HCT116 (cell line): ENCODE data around the gene SLC1A3. TPM values are rescaled to one million over a fixed set of nuclear protein-coding genes. Genes with fewer than 3 reads are reported as not detected.

Experiments used
- ATAC-seq: fragments of 200-7000 bp; cut with Tn5 transposase; 2 replicates; pipeline ENCODE4 v1.9.1; 2020; ENCODE audit warnings: mild to moderate bottlenecking, moderate library complexity
- BruUV-seq: library from RNA; stranded (reverse); fragments of 400-500 nt; replicated peaks from 2 replicates; lab custom pipeline; 2021; lab: Mats Ljungman, UMichigan
- CTCF ChIA-PET: fragments of 300-600 bp; sonication (Branson Sonifier 250); formaldehyde crosslinking; loops from one replicate; lab custom pipeline; 2021; ENCODE audit warnings: antibody characterized with exemption; lab: Charles Lee
- POLR2A ChIA-PET: fragments of 300-600, 350-600 bp; sonication (Branson Sonifier 250); formaldehyde crosslinking; loops from one replicate; lab custom pipeline; 2021; ENCODE audit warnings: antibody characterized with exemption; lab: Charles Lee
- RAD21 ChIA-PET, 2 experiments: fragments of 300-600 bp; sonication (Branson Sonifier 250); formaldehyde crosslinking; loops; one replicate each; lab custom pipeline; 2023; ENCODE audit warnings: low total read pairs in 2 of 2; ENCODE audit not compliant: uncharacterized antibody in 2 of 2, unreplicated experiment in 2 of 2, low non-redundant PET in 1 of 2; lab: Charles Lee
- DNase-seq: peaks from one replicate; pipeline ENCODE4 v3.0.0-alpha.2; 2010; ENCODE audit warnings: low read depth, low spot score
- H2AFZ ChIP-seq: fragments of 200-600 bp; shearing (Covaris generic), sonication (generic); 2 replicates; pipeline ENCODE4 v1.6.1; 2017; ENCODE audit warnings: low read depth, mixed run types, mixed read lengths, antibody characterized with exemption, low read length; ENCODE audit not compliant: poor library complexity, severe bottlenecking
- H3K27ac ChIP-seq: 2 replicates; pipeline ENCODE4 v1.5.1; 2012; ENCODE audit warnings: low read depth, low read length
- H3K27me3 ChIP-seq: fragments of 200-600 bp; sonication (generic); 2 replicates; pipeline ENCODE4 v1.6.1; 2016; ENCODE audit warnings: mixed run types, low read length, mixed read lengths; ENCODE audit not compliant: insufficient read depth
- H3K36me3 ChIP-seq, 2 experiments: fragments of 200-500 bp in 1 of 2; fragments of 200-600 bp in 1 of 2; sonication (Bioruptor generic) in 1 of 2; sonication (generic) in 1 of 2; 2 replicates each; pipeline versions ENCODE4 v1.5.1 to v1.6.1; 2014 to 2016; ENCODE audit warnings: low read length in 2 of 2, inconsistent platforms in 1 of 2, mixed read lengths in 1 of 2, mixed run types in 1 of 2; ENCODE audit not compliant: insufficient read depth in 2 of 2, control insufficient read depth in 1 of 2
- H3K4me1 ChIP-seq, 2 experiments: fragments of 200-600 bp in 1 of 2; sonication (generic) in 1 of 2; 2 replicates each; pipeline versions ENCODE4 v1.5.1 to v1.6.1; 2012 to 2017; ENCODE audit warnings: low read length in 2 of 2, inconsistent platforms in 1 of 2, mild to moderate bottlenecking in 1 of 2, mixed read lengths in 1 of 2, mixed run types in 1 of 2, moderate library complexity in 1 of 2; ENCODE audit not compliant: insufficient read depth in 2 of 2, control insufficient read depth in 1 of 2
- H3K4me2 ChIP-seq: fragments of 200-600 bp; sonication (generic); 2 replicates; pipeline ENCODE4 v1.6.1; 2017; ENCODE audit warnings: mixed run types, low read length, mixed read lengths
- H3K4me3 ChIP-seq, 2 experiments: fragments of 200-600 bp in 1 of 2; sonication (generic) in 1 of 2; replicated peaks in 1 of 2; 2 replicates each; pipeline ENCODE4 v1.5.1; 2011 to 2016; ENCODE audit warnings: low read length in 2 of 2, control low read depth in 1 of 2, low read depth in 1 of 2, mild to moderate bottlenecking in 1 of 2, mixed read lengths in 1 of 2, mixed run types in 1 of 2
- H3K79me2 ChIP-seq: fragments of 200-600 bp; sonication (generic); 2 replicates; pipeline ENCODE4 v1.6.1; 2017; ENCODE audit warnings: mild to moderate bottlenecking, mixed run types, low read length, moderate library complexity, mixed read lengths; ENCODE audit not compliant: insufficient read depth
- H3K9ac ChIP-seq: fragments of 200-600 bp; sonication (generic); 2 replicates; pipeline ENCODE4 v1.6.1; 2016; ENCODE audit warnings: low read length, mixed read lengths
- H3K9me2 ChIP-seq: fragments of 200-600 bp; sonication (generic), shearing (Covaris generic); 2 replicates; pipeline ENCODE4 v1.6.1; 2017; ENCODE audit warnings: mixed run types, mild to moderate bottlenecking, moderate library complexity; ENCODE audit not compliant: insufficient read depth
- H3K9me3 ChIP-seq, 2 experiments: fragments of 200-500 bp in 1 of 2; fragments of 200-600 bp in 1 of 2; sonication (Bioruptor generic) in 1 of 2; sonication (generic) in 1 of 2; 2 replicates each; pipeline ENCODE4 v1.6.1; 2014 to 2017; ENCODE audit warnings: low read length in 2 of 2, mixed read lengths in 2 of 2, inconsistent platforms in 1 of 2, low read depth in 1 of 2, mild to moderate bottlenecking in 1 of 2, mixed run types in 1 of 2, moderate library complexity in 1 of 2; ENCODE audit not compliant: control insufficient read depth in 1 of 2, insufficient read depth in 1 of 2
- H4K20me1 ChIP-seq: fragments of 200-600 bp; sonication (generic), shearing (Covaris generic); 2 replicates; pipeline ENCODE4 v1.6.1; 2017; ENCODE audit warnings: mixed run types, mild to moderate bottlenecking, moderate library complexity; ENCODE audit not compliant: insufficient read depth
- ATF3 ChIP-seq: IDR thresholded peaks from 2 replicates; pipeline ENCODE4 v1.6.1; 2012
- CEBPB ChIP-seq: IDR thresholded peaks from 2 replicates; pipeline ENCODE4 v1.6.1; 2012; ENCODE audit warnings: low read depth
- CTCF ChIP-seq, 3 experiments: fragments of 200-600 bp in 1 of 3; sonication (generic) in 1 of 3; IDR thresholded peaks in 2 of 3; conservative IDR thresholded peaks in 1 of 3; 2 replicates each; pipeline ENCODE4 v1.5.1; 2012 to 2017; ENCODE audit warnings: low read depth in 2 of 3, low read length in 2 of 3, antibody characterized with exemption in 1 of 3, borderline replicate concordance in 1 of 3, control low read depth in 1 of 3, mild to moderate bottlenecking in 1 of 3, mixed read lengths in 1 of 3, mixed run types in 1 of 3, moderate library complexity in 1 of 3; ENCODE audit not compliant: insufficient read depth in 1 of 3
- EGR1 ChIP-seq: IDR thresholded peaks from 2 replicates; pipeline ENCODE4 v1.6.1; 2012; ENCODE audit warnings: low read depth
- ELF1 ChIP-seq: IDR thresholded peaks from 2 replicates; pipeline ENCODE4 v1.6.1; 2012; ENCODE audit warnings: low read depth, borderline replicate concordance
- EZH2 ChIP-seq: fragments of 200-600 bp; sonication (generic); IDR thresholded peaks from 2 replicates; pipeline ENCODE4 v1.6.1; 2017; ENCODE audit warnings: antibody characterized with exemption, mixed run types
- FOSL1 ChIP-seq: IDR thresholded peaks from 2 replicates; pipeline ENCODE4 v1.6.1; 2012; ENCODE audit warnings: low read depth
- JUND ChIP-seq: IDR thresholded peaks from 2 replicates; pipeline ENCODE4 v1.6.1; 2012
- MAX ChIP-seq: IDR thresholded peaks from 2 replicates; pipeline ENCODE4 v1.6.1; 2012
- POLR2A ChIP-seq: IDR thresholded peaks from 2 replicates; pipeline ENCODE4 v1.7.0; 2011; ENCODE audit warnings: borderline replicate concordance; ENCODE audit not compliant: insufficient read depth, insufficient read length; ENCODE audit errors: extremely low read depth
- POLR2AphosphoS5 ChIP-seq: IDR thresholded peaks from 2 replicates; pipeline ENCODE4 v1.6.1; 2011; ENCODE audit warnings: mild to moderate bottlenecking, low read depth, low read length, moderate library complexity
- REST ChIP-seq: IDR thresholded peaks from 2 replicates; pipeline ENCODE4 v1.6.1; 2012; ENCODE audit warnings: low read depth
- SIN3A ChIP-seq: IDR thresholded peaks from 2 replicates; pipeline ENCODE4 v1.6.1; 2012; ENCODE audit warnings: low read depth
- SP1 ChIP-seq: IDR thresholded peaks from 2 replicates; pipeline ENCODE4 v1.6.1; 2012; ENCODE audit warnings: low read depth
- SRF ChIP-seq: IDR thresholded peaks from 2 replicates; pipeline ENCODE4 v1.6.1; 2012; ENCODE audit warnings: low read depth
- TCF7L2 ChIP-seq: IDR thresholded peaks from 2 replicates; pipeline ENCODE4 v1.7.0; 2011; ENCODE audit warnings: borderline replicate concordance, inconsistent platforms; ENCODE audit not compliant: insufficient read depth, insufficient read length; ENCODE audit errors: extremely low read depth
- YY1 ChIP-seq: IDR thresholded peaks from 2 replicates; pipeline ENCODE4 v1.6.1; 2011; ENCODE audit warnings: low read length, low read depth, moderate library complexity, mild to moderate bottlenecking; ENCODE audit not compliant: insufficient replicate concordance; ENCODE audit errors: extremely low read depth
- ZBTB33 ChIP-seq: IDR thresholded peaks from 2 replicates; pipeline ENCODE4 v1.6.1; 2011; ENCODE audit warnings: mild to moderate bottlenecking, low read length, moderate library complexity; ENCODE audit not compliant: insufficient replicate concordance; ENCODE audit errors: extremely low read depth
- ZFX ChIP-seq: fragments of 450-650 bp; IDR thresholded peaks from 2 replicates; pipeline ENCODE4 v1.6.1; 2017
- ZNF274 ChIP-seq: fragments of 200-500 bp; sonication (Bioruptor generic); IDR thresholded peaks from 2 replicates; pipeline ENCODE4 v1.6.1; 2014; ENCODE audit warnings: mild to moderate bottlenecking, low read depth, low read length, inconsistent platforms
- intact Hi-C: fragments of 100-400 bp; cut with micrococcal nuclease; formaldehyde crosslinking; loops from 2 replicates; pipeline ENCODE4 v1.10.0; 2022
- total RNA-seq: library from RNA; stranded (reverse); gene quantifications from one replicate; pipeline ENCODE4 v1.2.1, GENCODE V29; 2021; ENCODE audit not compliant: unreplicated experiment

SLC1A3 gene
- total RNA-seq, 1 experiment from 2014 or later: 12.9 TPM

GRCh38 chr5:36720688-36721087, 114.3 kb downstream of the SLC1A3 start:
- ChIA-PET RAD21 (no interaction called here), POLR2A (no interaction called here), CTCF (no interaction called here)
- H3K4me1 ChIP-seq: no peaks in the 10 kb centered on the region
- TF ChIP-seq TCF7L2 (no peak), POLR2A (no peak), CEBPB (no peak), ZNF274 (no peak), ZFX (no peak), FOSL1 (no peak), ELF1 (no peak), EGR1 (no peak), SRF (no peak), JUND (no peak), POLR2AphosphoS5 (no peak), YY1 (no peak), ZBTB33 (no peak), ATF3 (no peak), MAX (no peak), EZH2 (no peak), SIN3A (no peak), REST (no peak), SP1 (no peak), CTCF (IDR thresholded peaks at IDR 0.05 in 2 of 3, conservative IDR thresholded peaks at IDR 0.05 in 1 of 3; ENCODE audit: borderline replicate concordance in 1 of 3, insufficient read depth in 1 of 3, low read depth in 2 of 3, low read length in 2 of 3) (no peak)
- H3K79me2 ChIP-seq: no peaks in the 10 kb centered on the region
- intact Hi-C loops: no loop called here
- H3K4me2 ChIP-seq: no peak overlapping the region
- H4K20me1 ChIP-seq: no peaks in the 10 kb centered on the region
- H3K9ac ChIP-seq: no peak overlapping the region
- no peak overlapping the region for H3K4me3 ChIP-seq
- ATAC-seq (no peak), DNase-seq (no peak)
- no peaks in the 10 kb centered on the region for H3K9me3 ChIP-seq
- H3K36me3 ChIP-seq: no peaks in the 10 kb centered on the region
- H3K9me2 ChIP-seq: no peaks in the 10 kb centered on the region
- BruUV-seq: no TSS peak
- no peak overlapping the region for H2AFZ ChIP-seq
- H3K27ac ChIP-seq: no peak overlapping the region
- no peaks in the 10 kb centered on the region; the same call in 1 of the 2 replicates for H3K27me3 ChIP-seq
